Cerebellar nuclear complex (tissue), 1 donor: ENCODE measurements around the gene POMP.
"Not testable (repeated sequence)": the region's sequence is repeated elsewhere in the genome, so short reads cannot be mapped to it uniquely, and the experiment has no call there.

Source experiments
- DNase-seq, 2 experiments: peaks; one replicate each; lab custom pipeline; 2025; lab: John Stamatoyannopoulos, UW

The POMP gene

DNA sequence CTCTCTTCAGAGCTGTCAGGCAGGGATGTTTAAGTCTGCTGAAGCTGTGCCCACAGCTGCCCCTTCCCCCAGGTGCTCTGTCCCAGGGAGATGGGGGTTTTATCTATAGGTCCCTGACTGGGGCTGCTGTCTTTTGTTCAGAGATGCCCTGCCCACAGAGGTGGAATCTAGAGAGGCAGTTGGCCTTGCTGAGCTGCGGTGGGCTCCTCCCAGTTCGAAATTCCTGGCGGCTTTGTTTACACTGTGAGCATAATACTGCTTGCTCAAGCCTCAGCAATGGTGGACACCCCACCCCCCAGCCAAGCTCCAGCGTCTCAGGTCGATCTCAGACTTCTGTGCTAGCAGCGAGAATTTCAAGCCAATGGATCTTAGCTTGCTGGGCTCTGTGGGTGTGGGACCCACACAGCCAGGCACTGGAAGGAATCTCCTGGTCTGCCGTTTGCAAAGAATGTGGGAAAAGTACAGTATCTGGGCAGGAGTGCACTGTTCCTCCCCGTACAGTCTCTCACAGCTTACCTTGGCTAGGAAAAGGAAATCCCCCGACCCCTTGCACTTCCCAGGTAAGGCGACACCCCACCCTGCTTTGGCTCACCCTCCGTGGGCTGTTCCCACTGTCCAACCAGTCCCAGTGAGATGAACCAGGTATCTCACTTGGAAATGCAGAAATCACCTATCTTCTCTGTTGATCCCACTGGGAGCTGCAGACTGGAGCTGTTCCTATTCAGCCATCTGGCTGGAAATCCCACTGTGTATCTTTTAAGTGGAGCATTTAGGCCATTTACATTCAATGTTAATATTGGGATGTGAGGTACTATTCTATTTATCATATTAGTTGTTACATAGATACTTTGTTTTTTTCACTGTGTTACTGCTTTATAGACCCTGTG lies 34.9 kb downstream of the POMP start:
- not testable (repeated sequence) for DNase-seq

DNA sequence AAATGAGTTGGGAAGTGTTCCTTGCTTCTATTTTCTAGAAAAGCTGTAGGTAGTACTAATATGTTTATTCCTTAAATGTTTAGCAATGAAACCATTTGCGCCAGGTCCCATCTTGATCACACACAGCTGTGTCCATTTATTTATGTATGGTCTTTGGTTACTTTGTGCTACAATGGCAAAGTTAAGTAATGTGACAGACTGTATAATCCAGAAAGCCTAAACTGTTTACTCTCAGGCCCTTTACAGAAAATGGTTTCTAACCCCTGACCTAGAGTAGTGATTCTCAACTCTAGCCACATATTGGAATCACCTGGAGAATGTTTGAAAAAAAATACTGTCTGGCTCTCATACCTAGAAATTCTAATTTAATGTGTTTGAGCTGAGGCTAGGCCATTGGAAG lies 38.5 kb downstream of the POMP start:
- no peak for DNase-seq

DNA sequence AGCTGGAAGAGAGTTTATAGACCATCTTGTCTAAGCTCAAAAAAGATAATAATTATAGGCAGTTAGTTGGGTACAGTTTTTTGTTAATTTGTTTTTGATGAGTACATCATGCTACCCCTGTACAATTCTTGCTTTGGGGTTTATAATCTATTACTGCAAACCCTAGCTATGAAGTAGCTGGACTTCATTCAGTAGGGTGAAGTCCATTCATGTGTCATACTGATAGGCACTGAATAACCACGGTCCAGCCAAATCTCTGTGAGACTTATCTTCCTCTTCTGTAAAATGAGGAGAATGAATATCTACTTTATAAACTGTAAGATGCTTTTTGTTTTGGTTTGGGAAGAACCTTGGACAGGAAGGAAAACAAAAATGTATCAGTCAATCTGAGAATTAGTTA lies 40.3 kb downstream of the POMP start:
- DNase-seq = no peak

DNA sequence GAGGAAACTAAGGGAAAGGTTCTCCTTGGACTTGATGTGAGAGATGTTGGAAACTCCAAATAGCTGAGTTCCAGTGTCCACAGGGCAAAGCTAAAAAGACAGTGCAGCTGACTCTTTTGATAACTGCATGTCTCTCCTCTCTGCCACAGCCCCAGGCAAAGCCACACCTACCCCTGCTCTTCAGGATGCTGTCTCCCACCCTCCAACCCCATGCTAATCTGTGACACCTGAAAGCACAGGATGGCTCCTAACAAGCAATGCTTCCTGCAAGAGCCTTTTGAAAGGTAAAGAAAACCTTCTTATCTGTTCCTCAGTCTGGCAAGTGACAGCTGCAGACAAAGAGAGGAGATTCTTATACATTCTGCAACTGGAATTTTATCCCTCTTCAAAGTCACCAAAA lies 45.4 kb downstream of the POMP start:
- no peak for DNase-seq

DNA sequence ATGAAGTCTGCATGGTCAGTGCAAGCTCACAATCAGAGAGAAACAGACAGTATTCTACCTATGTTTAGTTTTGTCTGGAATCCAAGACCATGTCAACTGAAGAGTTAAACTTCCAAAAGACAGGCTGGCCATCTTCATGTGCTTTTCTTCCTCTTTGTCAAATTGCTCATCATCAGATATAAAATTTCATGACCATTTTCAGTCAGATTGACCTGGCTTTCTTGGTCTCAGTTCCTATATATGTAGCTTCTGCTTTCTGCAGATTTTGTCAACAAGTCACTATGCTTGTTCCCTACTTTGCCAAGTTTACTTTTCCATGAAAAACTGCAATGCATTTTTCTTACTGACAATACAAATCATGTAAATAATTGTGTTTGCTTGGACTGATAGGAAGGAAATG lies 46.0 kb downstream of the POMP start:
- no peak for DNase-seq

DNA sequence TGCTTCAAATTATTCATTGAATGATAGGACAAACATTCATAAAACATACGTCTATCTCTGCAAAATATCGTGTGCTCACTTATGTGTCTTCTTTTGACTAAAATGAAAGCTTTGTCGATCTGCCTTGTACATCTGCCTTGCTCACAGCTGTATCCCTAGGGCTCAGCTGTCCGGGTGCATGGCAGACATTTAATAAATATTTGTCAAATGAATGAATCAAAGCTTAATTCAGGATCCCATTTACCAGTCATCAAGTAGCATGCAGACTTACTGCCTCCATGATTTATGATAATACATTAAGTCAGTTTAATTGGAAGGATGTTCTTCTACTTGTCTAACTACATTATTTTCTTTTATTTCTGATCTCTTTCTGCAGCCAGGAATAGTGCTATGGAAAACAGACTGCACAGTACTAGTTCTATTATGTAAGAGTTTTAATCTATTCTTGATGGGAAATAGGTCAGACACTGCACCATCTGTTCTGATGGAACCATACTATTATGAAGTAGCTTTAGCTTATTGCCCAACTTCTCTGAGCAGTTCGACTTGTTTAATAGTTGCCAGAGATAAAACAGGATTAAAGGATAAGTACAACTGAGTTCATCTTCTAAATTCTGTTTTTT lies 46.6 kb downstream of the POMP start:
- peak; percentile 33 to 84 for DNase-seq

DNA sequence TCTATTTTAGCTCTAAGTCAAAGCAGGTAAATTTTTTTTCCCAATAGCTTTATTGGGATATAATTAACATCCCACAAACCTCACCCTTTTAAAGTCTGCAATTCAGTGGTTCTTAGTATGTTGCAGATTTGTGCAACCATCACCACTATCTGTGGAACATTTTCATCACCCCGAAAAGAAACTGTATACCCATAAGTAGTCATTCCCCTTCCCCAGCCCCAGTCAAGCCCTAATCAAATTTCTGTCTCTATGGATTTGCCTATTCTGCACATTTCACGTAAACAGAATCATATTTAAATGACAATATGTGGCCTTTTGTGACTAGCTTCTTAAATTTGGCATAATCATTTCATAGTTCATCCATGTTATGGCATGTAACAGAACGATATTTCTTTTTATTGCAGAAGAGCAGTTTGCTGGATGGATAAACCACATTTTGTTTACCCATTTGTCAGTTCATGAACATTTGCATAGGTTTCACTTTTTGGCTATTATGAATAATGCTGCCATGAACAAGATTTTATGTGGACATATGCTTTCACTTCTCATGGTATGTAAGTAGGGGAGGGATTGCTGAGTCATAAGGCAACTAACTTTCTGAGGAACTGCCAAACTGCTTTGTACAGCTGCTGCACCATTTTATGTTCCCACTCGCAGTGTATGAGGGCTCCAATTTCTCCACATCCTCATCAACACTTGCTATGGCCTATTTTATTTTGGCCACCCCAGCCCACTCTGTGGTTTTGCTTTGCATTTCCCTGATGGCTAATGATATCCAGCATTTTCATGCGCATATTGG lies 48.9 kb downstream of the POMP start:
- no peak for DNase-seq

DNA sequence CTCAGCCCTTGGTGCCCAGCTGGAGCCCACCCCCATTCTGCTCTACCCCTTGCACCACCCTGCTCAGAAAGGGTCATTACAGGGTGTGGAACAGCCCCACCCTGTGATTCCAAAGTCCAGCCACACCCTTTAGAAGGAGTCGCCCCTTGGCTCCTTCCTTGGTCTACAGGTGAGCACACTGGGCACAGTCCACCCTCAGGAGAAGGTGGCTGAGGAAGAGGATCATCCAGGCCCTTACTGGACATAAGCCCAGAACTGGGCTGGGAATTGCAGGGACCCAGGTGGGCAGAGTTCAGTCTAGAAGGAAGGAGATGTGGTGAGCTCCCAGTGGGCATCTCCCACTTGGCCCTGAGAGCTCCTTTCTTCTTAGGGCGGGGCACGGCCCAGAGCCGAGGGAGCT lies 51.2 kb downstream of the POMP start:
- DNase-seq = no peak

DNA sequence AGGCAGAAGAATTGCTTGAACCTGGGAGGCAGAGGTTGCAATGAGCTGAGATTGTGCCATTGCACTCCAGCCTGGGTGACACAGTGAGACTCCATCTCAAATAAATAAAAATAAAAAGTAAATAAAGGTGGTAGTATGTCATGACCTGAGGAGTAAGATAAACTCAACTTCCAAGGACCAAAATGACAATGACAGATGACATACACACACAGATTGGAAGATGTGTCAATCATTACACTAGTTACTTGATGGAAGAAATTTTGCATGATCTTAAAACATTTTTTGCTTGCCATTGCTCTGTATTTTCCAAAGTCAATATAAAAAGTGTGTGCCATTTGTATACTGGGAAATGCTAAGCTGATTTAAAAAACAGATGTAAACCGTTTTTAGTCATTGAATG lies 55.7 kb downstream of the POMP start:
- no peak for DNase-seq

DNA sequence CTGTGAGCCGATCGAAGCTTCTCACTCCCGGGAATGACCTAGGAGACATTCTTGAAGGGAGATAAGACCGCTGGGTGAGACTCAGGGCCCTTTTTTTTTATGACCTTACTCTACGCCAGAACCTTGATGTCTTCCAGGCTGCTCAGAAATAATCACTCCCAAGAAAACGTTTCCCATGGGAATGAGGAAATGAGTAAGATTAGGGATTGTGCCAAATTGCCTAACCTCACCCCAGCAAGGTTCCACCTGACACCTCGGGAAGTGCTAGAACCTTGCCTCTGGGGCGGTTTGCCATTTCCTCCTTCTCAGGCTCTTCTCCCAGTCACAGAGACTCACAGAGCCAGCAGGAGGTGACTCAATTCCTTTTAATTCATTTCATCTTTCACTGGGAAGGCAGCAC lies 57.6 kb downstream of the POMP start:
- no peak for DNase-seq

DNA sequence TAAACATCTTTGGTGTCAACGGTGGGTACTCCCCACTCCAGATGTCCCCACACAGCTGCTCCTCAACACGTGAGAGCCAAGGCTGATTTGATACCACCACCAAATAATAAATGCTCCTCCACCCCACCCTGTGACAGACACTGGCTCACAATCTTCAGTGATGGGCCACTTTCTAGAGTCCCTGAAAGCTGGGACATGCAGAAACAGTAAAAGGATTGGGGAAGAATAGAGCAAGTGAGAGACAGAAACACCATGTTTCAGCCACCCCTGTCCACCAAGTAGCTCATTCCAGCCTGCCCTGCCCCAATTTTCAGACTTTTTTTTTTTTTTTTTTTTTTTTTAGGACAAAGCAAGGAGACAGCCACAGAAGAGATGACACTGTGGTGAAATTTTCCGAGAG lies 58.2 kb downstream of the POMP start:
- DNase-seq = no peak

DNA sequence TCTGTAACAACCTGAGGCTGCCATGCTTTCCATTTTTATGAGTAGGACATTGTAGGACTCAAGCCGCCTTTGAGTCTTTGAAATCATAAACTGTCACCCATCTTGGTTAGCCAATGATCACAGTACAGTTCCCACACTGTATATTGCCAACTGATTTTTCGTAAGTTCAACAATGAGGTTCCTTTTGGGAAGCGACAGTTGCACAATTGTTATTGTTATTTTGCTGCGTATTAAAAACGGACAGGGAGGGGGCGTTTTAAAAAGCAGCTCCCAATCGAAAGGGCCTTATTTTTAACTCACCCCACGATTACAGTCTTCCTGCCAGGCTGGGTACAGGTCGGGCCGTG lies 59.2 kb downstream of the POMP start:
- DNase-seq = peak in 1 of 2 experiments; percentile 70

DNA sequence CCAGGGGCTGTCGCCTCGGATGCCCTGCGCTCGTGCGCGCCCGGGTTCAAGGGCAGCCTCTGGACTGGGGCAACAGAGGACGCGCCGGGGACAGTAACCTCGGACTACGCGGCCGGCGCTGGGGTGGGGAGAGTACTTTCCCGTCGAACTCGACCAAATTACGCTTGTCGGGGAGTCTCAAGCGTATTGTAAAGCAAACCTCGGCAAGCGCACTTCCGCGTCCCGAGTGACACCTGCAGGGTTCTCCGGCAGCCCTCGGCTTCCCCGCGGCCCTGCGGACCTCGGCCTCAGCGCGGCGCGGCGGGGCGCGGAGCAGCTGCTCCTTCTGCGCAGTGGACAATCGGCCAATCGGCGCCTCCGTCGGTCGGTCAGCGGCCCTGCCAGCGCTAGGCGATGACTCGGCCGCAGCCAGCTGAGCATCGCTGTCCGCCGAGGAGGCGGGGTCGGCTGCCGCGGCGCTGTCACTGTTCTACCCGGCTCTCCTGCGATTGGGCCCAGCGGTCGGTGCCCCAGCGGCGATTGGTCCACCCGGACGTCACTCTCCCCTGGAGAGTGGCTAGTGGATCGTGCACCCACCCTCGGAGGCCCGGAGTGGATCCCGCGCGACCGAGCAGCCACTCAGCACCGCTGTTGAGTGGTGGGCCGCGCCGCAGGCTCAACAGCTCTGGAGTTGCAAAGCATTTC lies 59.8 kb downstream of the POMP start, which contains the start of gene SLC46A3:
Gene SLC46A3 (minus strand): TSS at position 428 of the 684 bp plus-strand sequence. CDS start 972 bp downstream, outside the sequence.
- peak; percentile 79 to 95 for DNase-seq

DNA sequence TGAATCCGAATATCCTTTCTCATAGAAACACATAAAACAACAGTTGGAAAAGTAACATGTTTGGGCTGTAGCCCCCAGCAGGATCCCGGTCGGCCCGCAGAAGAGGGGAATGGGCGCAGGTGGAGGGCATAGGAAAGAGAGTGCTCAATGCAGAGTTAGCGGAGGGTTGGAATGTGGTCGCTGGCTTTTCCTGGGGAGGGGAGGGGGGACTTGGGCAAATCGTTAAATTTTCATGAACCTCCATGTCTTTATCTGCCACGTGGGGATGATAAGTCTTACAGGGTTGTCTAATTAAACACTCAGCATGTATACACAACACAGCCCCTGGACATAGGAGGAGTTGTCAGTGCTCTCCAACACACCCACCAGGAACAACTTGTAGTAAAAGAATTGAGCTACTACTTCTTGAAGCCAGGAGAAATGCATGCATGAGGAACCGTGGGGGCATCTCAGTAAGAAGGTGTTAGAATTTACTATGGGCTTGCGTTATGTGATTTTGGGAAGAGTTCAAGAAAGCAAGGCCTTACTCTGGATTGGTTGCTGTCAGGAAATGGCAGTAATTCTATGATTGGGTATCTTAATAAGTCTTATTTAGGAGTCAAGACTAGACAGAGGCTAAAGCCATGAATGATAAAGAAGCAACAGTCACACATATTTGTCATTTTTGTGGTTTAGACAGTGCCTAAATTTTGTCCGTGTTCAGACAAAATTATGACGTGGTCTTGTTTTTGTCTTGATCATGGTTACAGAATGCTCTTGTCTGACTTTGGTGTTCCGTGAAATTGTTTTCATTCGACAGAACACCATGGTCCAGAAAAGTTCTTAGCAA lies 60.5 kb downstream of the POMP start:
- no peak for DNase-seq

DNA sequence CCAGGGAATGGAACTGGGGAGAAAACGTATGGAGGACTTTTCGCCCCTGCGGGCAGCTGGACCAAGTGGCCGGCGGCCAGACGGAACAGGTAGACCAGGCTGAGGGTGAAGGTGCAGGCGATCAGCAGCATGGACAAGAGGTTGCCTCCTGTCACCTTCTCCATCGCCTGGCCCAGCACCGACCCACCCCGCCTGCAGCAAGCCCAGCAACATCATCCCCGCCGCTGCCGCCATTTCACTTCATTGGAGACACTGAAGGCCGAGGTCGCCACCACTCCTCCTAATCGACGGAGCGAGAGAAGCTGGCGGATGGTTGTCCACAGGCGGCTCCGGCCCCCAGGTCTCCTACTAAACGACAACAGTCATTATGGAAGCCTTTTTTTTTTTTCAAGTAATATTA lies 64.9 kb downstream of the POMP start:
- no peak for DNase-seq

DNA sequence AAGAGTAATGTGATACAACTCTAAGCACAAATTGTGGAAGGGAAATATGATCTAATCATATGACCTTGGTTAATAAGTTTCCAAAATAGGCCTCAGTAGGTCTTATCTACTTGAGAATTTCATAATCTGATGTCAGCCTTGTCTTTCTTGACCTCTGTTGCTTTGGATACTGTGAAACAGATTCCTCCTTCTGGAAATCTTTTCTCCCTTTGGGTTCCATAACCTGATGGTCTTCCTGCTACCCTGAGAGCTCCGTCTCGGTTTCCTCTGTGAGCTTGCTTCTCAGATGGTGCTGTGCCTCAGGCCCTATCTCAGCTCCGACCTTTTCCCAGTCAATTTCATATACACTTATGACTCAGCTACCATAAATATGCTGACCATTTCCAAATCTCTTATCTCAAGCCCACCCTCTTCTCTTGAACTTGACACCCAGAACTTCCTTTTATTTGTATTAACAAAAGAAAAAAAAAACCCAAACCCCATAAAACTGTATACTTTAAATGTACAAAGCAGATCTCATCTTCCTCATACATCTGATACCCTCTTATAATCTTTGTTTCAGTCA lies 66.2 kb downstream of the POMP start:
- no peak for DNase-seq
